Esophagus muscularis mucosa (tissue), 3 donors: Measurements from ENCODE around the gene FAM3B.

Experiments
- POLR2A ChIP-seq: fragments of 450-650 bp; IDR thresholded peaks from one replicate; pipeline ENCODE4 v1.6.1; 2017; ENCODE audit warnings: antibody characterized with exemption, moderate library complexity, mild to moderate bottlenecking, low read depth
- POLR2AphosphoS5 ChIP-seq, 2 donors: sonication (generic); formaldehyde crosslinking; IDR thresholded peaks; one replicate each; pipeline ENCODE4 v1.6.1; 2017; ENCODE audit warnings: antibody characterized with exemption in 2 of 2
- TF ChIP-seq, protein P1 (sequence below), 3 experiments: fragments of 200-600 bp in 2 of 3; fragments of 450-650 bp in 1 of 3; sonication (generic) in 2 of 3; IDR thresholded peaks; one replicate each; pipeline ENCODE4 v1.5.1; 2017 to 2019; ENCODE audit warnings: antibody characterized with exemption in 3 of 3, mild to moderate bottlenecking in 2 of 3, moderate library complexity in 1 of 3

DNA sequence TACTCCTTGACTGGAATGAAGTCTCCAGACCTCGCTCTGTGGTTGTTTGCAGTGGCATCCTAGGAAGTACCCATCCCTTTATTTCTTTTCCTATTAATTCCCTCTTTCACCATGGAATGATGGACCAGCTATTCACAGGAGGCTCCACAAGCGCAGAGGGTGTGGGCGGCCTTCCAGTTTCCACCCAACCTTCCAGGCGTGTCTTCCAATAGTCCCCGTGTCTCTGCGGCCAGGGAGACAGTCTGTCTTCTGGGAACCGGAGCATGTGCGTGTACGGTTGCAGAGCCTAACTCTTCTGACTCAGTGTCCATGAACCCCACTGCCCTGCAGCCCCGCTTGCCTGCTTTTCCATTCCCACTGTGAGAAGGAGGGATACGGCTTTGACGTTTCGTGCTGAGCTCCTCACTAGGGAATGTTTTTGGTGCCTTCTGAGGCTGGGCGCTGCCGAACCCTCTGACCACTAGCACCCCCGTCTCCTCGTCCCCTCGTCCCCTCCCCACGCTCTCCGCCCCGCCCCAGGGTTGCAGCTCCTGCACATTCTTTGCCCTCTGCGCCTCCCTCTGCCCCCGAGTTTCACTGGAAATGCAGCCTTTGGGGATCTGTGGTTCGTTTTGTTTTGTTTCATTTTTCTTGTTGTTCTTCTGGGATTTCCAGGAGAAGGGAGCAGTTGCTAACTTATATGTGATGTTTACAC, 26.3 kb upstream of the FAM3B start:
- TF ChIP-seq, protein P1, sequence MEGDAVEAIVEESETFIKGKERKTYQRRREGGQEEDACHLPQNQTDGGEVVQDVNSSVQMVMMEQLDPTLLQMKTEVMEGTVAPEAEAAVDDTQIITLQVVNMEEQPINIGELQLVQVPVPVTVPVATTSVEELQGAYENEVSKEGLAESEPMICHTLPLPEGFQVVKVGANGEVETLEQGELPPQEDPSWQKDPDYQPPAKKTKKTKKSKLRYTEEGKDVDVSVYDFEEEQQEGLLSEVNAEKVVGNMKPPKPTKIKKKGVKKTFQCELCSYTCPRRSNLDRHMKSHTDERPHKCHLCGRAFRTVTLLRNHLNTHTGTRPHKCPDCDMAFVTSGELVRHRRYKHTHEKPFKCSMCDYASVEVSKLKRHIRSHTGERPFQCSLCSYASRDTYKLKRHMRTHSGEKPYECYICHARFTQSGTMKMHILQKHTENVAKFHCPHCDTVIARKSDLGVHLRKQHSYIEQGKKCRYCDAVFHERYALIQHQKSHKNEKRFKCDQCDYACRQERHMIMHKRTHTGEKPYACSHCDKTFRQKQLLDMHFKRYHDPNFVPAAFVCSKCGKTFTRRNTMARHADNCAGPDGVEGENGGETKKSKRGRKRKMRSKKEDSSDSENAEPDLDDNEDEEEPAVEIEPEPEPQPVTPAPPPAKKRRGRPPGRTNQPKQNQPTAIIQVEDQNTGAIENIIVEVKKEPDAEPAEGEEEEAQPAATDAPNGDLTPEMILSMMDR (IDR thresholded peaks at IDR 0.05) = no peak
- TF ChIP-seq POLR2A (no peak), POLR2AphosphoS5 (IDR thresholded peaks at IDR 0.05) (no peak)
